IMR-90 (cell line): Measurements from ENCODE around the gene ZNF213. TPM values are rescaled to one million over a fixed set of nuclear protein-coding genes. Genes with fewer than 3 reads are reported as not detected.

ENCODE experiments used
- ATAC-seq: fragments of 200-7000 bp; cut with Tn5 transposase; 2 replicates; pipeline ENCODE4 v1.9.1; 2020; ENCODE audit warnings: low read depth, mild to moderate bottlenecking, moderate library complexity
- BruUV-seq: library from RNA; stranded (reverse); fragments of 400-500 nt; replicated peaks from 2 replicates; lab custom pipeline; 2021; lab: Mats Ljungman, UMichigan
- CTCF ChIA-PET: fragments of 300-600 bp; formaldehyde crosslinking; extraction: SDS; loops from one replicate; lab custom pipeline; 2021; ENCODE audit warnings: antibody characterized with exemption; lab: Yijun Ruan, JAX
- POLR2A ChIA-PET: fragments of 300-600 bp; sonication (Branson Sonifier 250); formaldehyde crosslinking; loops from one replicate; lab custom pipeline; 2022; ENCODE audit warnings: antibody characterized with exemption; ENCODE audit not compliant: unreplicated experiment; lab: Charles Lee
- DNase-seq: peaks from one replicate; pipeline ENCODE4 v3.0.0; 2013
- H2AFZ ChIP-seq: replicated peaks from 2 replicates; pipeline ENCODE3; 2013; ENCODE audit warnings: low read length, mild to moderate bottlenecking; ENCODE audit not compliant: poor library complexity
- H2AK5ac ChIP-seq: 2 replicates; pipeline ENCODE4 v1.6.1; 2013; ENCODE audit warnings: low read depth, low read length, inconsistent platforms
- H2AK9ac ChIP-seq: replicated peaks from 2 replicates; pipeline ENCODE3; 2013; ENCODE audit warnings: mild to moderate bottlenecking, low read depth, low read length, moderate library complexity; ENCODE audit not compliant: poor library complexity
- H2BK120ac ChIP-seq: 2 replicates; pipeline ENCODE4 v1.6.1; 2013; ENCODE audit warnings: low read depth, low read length, inconsistent platforms
- H2BK15ac ChIP-seq: 3 replicates; pipeline ENCODE4 v1.6.1; 2013; ENCODE audit warnings: low read depth, low read length, inconsistent platforms
- H2BK20ac ChIP-seq: 2 replicates; pipeline ENCODE4 v1.6.1; 2013; ENCODE audit warnings: low read depth, mild to moderate bottlenecking, inconsistent platforms, low read length, moderate library complexity
- H2BK5ac ChIP-seq: 2 replicates; pipeline ENCODE4 v1.6.1; 2013; ENCODE audit warnings: mild to moderate bottlenecking, low read depth, low read length, inconsistent platforms; ENCODE audit not compliant: poor library complexity, severe bottlenecking
- H3K14ac ChIP-seq: replicated peaks from 2 replicates; pipeline ENCODE4 v1.6.1; 2013; ENCODE audit warnings: low read depth, low read length, inconsistent platforms
- H3K18ac ChIP-seq: 2 replicates; pipeline ENCODE4 v1.6.1; 2013; ENCODE audit warnings: low read depth, low read length, control low read depth
- H3K23ac ChIP-seq: 2 replicates; pipeline ENCODE4 v1.6.1; 2013; ENCODE audit warnings: low read depth, low read length, inconsistent platforms
- H3K27ac ChIP-seq: 2 replicates; pipeline ENCODE4 v1.5.1; 2013; ENCODE audit warnings: mild to moderate bottlenecking, control low read depth, low read length; ENCODE audit not compliant: insufficient read depth
- H3K27me3 ChIP-seq: 2 replicates; pipeline ENCODE4 v1.6.1; 2013; ENCODE audit warnings: low read length; ENCODE audit not compliant: control insufficient read depth, insufficient read depth
- H3K36me3 ChIP-seq: 2 replicates; pipeline ENCODE4 v1.6.1; 2013; ENCODE audit warnings: low read length, mixed read lengths; ENCODE audit not compliant: control insufficient read depth, insufficient read depth
- H3K4ac ChIP-seq: 2 replicates; pipeline ENCODE4 v1.6.1; 2013; ENCODE audit warnings: low read depth, low read length, inconsistent platforms
- H3K4me1 ChIP-seq: 2 replicates; pipeline ENCODE4 v1.6.1; 2013; ENCODE audit warnings: low read length, mixed read lengths; ENCODE audit not compliant: control insufficient read depth, insufficient read depth
- H3K4me2 ChIP-seq: 2 replicates; pipeline ENCODE4 v1.6.1; 2013; ENCODE audit warnings: low read depth, mild to moderate bottlenecking, control low read depth, low read length, moderate library complexity
- H3K4me3 ChIP-seq: 2 replicates; pipeline ENCODE4 v1.5.1; 2013; ENCODE audit warnings: low read depth, mild to moderate bottlenecking, control low read depth, low read length, moderate library complexity; ENCODE audit not compliant: insufficient read depth
- H3K56ac ChIP-seq: 2 replicates; pipeline ENCODE4 v1.6.1; 2013; ENCODE audit warnings: low read length, inconsistent platforms; ENCODE audit not compliant: insufficient read depth; ENCODE audit errors: extremely low read depth
- H3K79me1 ChIP-seq, 2 experiments: 2 replicates each; pipeline ENCODE4 v1.6.1; 2013; ENCODE audit warnings: low read length in 2 of 2, inconsistent platforms in 1 of 2, low read depth in 1 of 2
- H3K9ac ChIP-seq: 2 replicates; pipeline ENCODE4 v1.6.1; 2013; ENCODE audit warnings: low read depth, low read length, control low read depth
- H3K9me1 ChIP-seq: 2 replicates; pipeline ENCODE4 v1.6.1; 2013; ENCODE audit warnings: low read length, inconsistent platforms; ENCODE audit not compliant: insufficient read depth
- H3K9me3 ChIP-seq: 2 replicates; pipeline ENCODE4 v1.6.1; 2013; ENCODE audit warnings: low read length; ENCODE audit not compliant: control insufficient read depth, insufficient read depth
- H4K20me1 ChIP-seq: 2 replicates; pipeline ENCODE4 v1.6.1; 2013; ENCODE audit warnings: low read length, inconsistent platforms; ENCODE audit not compliant: insufficient read depth
- H4K5ac ChIP-seq: 2 replicates; pipeline ENCODE4 v1.6.1; 2013; ENCODE audit warnings: mild to moderate bottlenecking, low read depth, low read length, control low read depth
- H4K8ac ChIP-seq, 2 experiments: 2 replicates each; pipeline ENCODE4 v1.6.1; 2013; ENCODE audit warnings: low read depth in 2 of 2, low read length in 2 of 2, control low read depth in 1 of 2, inconsistent platforms in 1 of 2
- H4K91ac ChIP-seq: 2 replicates; pipeline ENCODE4 v1.6.1; 2013; ENCODE audit warnings: low read depth, low read length, inconsistent platforms; ENCODE audit not compliant: insufficient read depth
- MXI1 ChIP-seq: IDR thresholded peaks from 2 replicates; pipeline ENCODE4 v1.6.1; 2012; ENCODE audit warnings: low read depth, mild to moderate bottlenecking, low read length, moderate library complexity, borderline replicate concordance
- RCOR1 ChIP-seq: IDR thresholded peaks from 2 replicates; pipeline ENCODE4 v1.6.1; 2012; ENCODE audit warnings: mild to moderate bottlenecking, low read length, improper control_type of control experiment; ENCODE audit not compliant: insufficient replicate concordance
- USF2 ChIP-seq: fragments of 150-350 bp; IDR thresholded peaks from 2 replicates; pipeline ENCODE4 v1.6.1; 2017; ENCODE audit warnings: mild to moderate bottlenecking, antibody characterized with exemption, low read length, low read depth
- WGBS, 2 experiments: methylation state at CpG; one replicate each; pipeline versions ENCODE4 v1.1.5 to v1.1.7; 2013; ENCODE audit warnings: missing lambda C conversion rate in 2 of 2; ENCODE audit not compliant: insufficient read length in 1 of 2; ENCODE audit errors: extremely low coverage in 2 of 2; 5-methylcytosine and 5-hydroxymethylcytosine counted together
- dilution Hi-C: fragments of 300-500 bp; cut with HindIII; formaldehyde crosslinking; loops from one replicate; pipeline ENCODE4 v1.14.3; 2018; ENCODE audit warnings: low sequenced_read_pairs; ENCODE audit not compliant: unreplicated experiment
- in situ Hi-C: fragments of 300-500 bp; cut with MboI; formaldehyde crosslinking; loops from 3 replicates; pipeline ENCODE4 v1.14.3; 2019; ENCODE audit warnings: low sequenced_read_pairs, inconsistent platforms, mixed read lengths
- intact Hi-C: fragments of 100-400 bp; cut with micrococcal nuclease; formaldehyde crosslinking; loops from 2 replicates; pipeline ENCODE4 v1.10.0; 2022
- polyA plus RNA-seq, 3 experiments: library from polyadenylated mRNA; depleted of rRNA; stranded (reverse); fragments of >200 nt; gene quantifications; 2 replicates each; pipeline ENCODE4 v1.2.3, GENCODE V29; 2012; ENCODE audit warnings: low replicate concordance in 1 of 3
- total RNA-seq: library from RNA; depleted of rRNA; stranded (reverse); fragments of >200 nt; gene quantifications from 2 replicates; pipeline ENCODE4 v1.2.3, GENCODE V29; 2012
- TF ChIP-seq, protein P1 (sequence below): fragments of 150-350 bp; IDR thresholded peaks from 2 replicates; pipeline ENCODE4 v1.6.1; 2016; ENCODE audit warnings: low read depth, mild to moderate bottlenecking, low read length, moderate library complexity, borderline replicate concordance

Gene ZNF213
- total and polyA plus RNA-seq, 2 of the 4 experiments (the other 2 are of a cell fraction), result 0.72 to 4.0 TPM

DNA sequence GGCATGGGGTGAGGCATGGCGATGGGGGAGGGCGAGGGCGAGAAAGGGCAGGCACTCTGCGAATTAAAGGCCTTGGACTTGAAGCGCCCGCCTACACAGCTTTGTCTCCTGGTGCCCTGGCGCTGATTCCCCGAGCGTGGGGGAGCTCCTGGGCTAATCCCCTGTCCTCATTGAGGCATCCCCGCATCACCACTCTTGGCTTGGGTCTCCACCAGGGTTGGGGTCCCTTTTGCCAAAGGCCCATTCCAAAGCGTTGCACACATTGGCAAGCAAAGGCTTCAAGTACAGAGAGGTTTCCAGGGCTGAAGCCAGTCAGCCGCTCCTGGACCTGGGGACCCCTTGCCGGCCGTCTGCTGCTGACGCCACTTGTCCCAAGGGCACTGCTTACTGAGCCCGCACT lies 14.4 kb upstream of the ZNF213 start:
- POLR2A ChIA-PET, result no interaction called here
- TF ChIP-seq USF2 (no peak), RCOR1 (no peak), MXI1 (no peak)
- TF ChIP-seq, protein P1, sequence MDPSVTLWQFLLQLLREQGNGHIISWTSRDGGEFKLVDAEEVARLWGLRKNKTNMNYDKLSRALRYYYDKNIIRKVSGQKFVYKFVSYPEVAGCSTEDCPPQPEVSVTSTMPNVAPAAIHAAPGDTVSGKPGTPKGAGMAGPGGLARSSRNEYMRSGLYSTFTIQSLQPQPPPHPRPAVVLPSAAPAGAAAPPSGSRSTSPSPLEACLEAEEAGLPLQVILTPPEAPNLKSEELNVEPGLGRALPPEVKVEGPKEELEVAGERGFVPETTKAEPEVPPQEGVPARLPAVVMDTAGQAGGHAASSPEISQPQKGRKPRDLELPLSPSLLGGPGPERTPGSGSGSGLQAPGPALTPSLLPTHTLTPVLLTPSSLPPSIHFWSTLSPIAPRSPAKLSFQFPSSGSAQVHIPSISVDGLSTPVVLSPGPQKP, result no peak
- in situ Hi-C loops, result no loop called here

More for the DNA sequence above, 14.4 kb upstream of the ZNF213 start:
- Histone ChIP-seq H3K23ac (no peak overlapping the region), H2BK15ac (no peak overlapping the region), H3K27ac (no peak overlapping the region), H3K4me3 (no peak overlapping the region), H3K9me3 (no peaks in the 10 kb centered on the region), H2BK120ac (no peak overlapping the region), H4K8ac (no peak overlapping the region), H3K18ac (no peak overlapping the region), H3K9me1 (0 out of 2 replicates have a peak, but pooled peaks cover 5% of the 10 kb centered on the region), H3K4ac (no peak overlapping the region), H2BK5ac (no peak overlapping the region), H3K79me1 (peaks cover 3 to 4% of the 10 kb centered on the region in 2 experiments; a peak in 3 of 4 replicates), H4K5ac (no peak overlapping the region), H2BK20ac (no peak overlapping the region), H3K14ac (no peak overlapping the region), H4K20me1 (peaks cover 5% of the 10 kb centered on the region; the same call in 1 of the 2 replicates), H2AK5ac (no peak overlapping the region), H2AK9ac (no peak overlapping the region), H3K4me2 (no peak overlapping the region), H3K36me3 (peaks cover 41% of the 10 kb centered on the region), H3K27me3 (no peaks in the 10 kb centered on the region), H3K9ac (no peak overlapping the region), H2AFZ (no peak overlapping the region), H3K56ac (no peak overlapping the region), H3K4me1 (peaks cover 3% of the 10 kb centered on the region; the same call in 1 of the 2 replicates), H4K91ac (no peak overlapping the region)
- BruUV-seq, result no TSS peak
- ATAC-seq, result no peak
- 88% methylated on average over 15 of the region's 16 CpGs; no CpG with 5 or more reads in 1 of the 2 experiments for WGBS, 2 experiments
- intact Hi-C loops, result no loop called here
- dilution Hi-C loops, result no loop called here
- DNase-seq, result no peak
- CTCF ChIA-PET, result no interaction called here
